Right cardiac atrium (tissue), 5 donors: ENCODE measurements around the gene FRYL. TPM values are rescaled to one million over a fixed set of nuclear protein-coding genes. Genes with fewer than 3 reads are reported as not detected.

ENCODE experiments used
- ATAC-seq, 2 donors: fragments of 200-7000 bp; cut with Tn5 transposase; one replicate each; pipeline versions ENCODE4 v1.8.0 to v1.9.1; 2020; ENCODE audit warnings: moderate library complexity in 2 of 2, mild to moderate bottlenecking in 1 of 2
- DNase-seq, 3 donors: peaks; one replicate each; pipeline ENCODE4 v3.0.0-alpha.2; 2020
- H3K27ac ChIP-seq: one replicate; pipeline ENCODE4 v1.5.1; 2013; ENCODE audit warnings: mild to moderate bottlenecking, low read length, control low read depth, moderate library complexity
- H3K27me3 ChIP-seq: one replicate; pipeline ENCODE4 v1.6.1; 2013; ENCODE audit not compliant: control insufficient read depth, insufficient read depth
- H3K4me1 ChIP-seq: one replicate; pipeline ENCODE4 v1.6.1; 2013; ENCODE audit warnings: low read length; ENCODE audit not compliant: control insufficient read depth, insufficient read depth
- H3K4me3 ChIP-seq: one replicate; pipeline ENCODE4 v1.5.1; 2013; ENCODE audit warnings: low read length, control low read depth
- H3K9me3 ChIP-seq: one replicate; pipeline ENCODE4 v1.6.1; 2013; ENCODE audit warnings: low read length; ENCODE audit not compliant: control insufficient read depth
- WGBS: extraction: QIAGEN DNeasy Blood & Tissue Kit; methylation state at CpG from one replicate; pipeline ENCODE4 v1.1.7; 2013; 5-methylcytosine and 5-hydroxymethylcytosine counted together
- intact Hi-C, 4 donors: fragments of 100-400 bp; cut with DNase I; formaldehyde crosslinking; loops; one replicate each; pipeline versions ENCODE4 v1.11.0 to v1.14.0; 2022 to 2023
- polyA plus RNA-seq: library from polyadenylated mRNA; stranded (reverse); fragments of 200-250 nt; gene quantifications from one replicate; pipeline ENCODE4 v1.2.3, GENCODE V29; 2013
- total RNA-seq, 4 donors: library from RNA; stranded (reverse); fragmentation: NEBNext Ultra II Directional; extraction: Animal tissue kit (Norgen Biotek cat#: 25700); gene quantifications; one replicate each; pipeline ENCODE4 v1.2.1, GENCODE V29; 2021
- donor health status: healthy with polysubstance abuse.
- donor health status: DM: no; HTN: yes; CAD: no.
- donor health status: DM: no; HTN: no; CAD: no.
- donor health status: DM: no; HTN: yes; CAD: no; lungs with severe emphysema.
- donor health status: DM: yes; HTN: yes; CAD: no.

The FRYL gene
- total and polyA plus RNA-seq, 5 donors = 13.5 to 50.7 (median 43.8) TPM

DNA sequence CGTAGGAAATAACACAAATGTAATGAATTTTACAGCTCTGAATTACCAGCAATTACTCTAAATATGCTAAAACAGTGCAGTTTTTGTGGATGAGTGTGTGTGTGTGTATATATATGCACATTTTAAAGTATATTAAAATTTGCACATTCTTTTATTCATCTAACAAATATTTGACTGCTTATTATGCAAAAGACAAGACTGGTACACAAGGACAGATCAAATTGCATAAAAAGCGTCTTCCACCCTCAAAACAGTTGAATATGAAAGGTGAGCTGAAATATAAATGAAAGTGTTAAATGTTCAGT, 276.1 kb downstream of the FRYL start:
- no peaks in the 10 kb centered on the region for H3K9me3 ChIP-seq
- DNase-seq (no peak), ATAC-seq (no peak)
- intact Hi-C loops = no loop called here
- H3K4me3 ChIP-seq = no peak overlapping the region
- no peaks in the 10 kb centered on the region for H3K4me1 ChIP-seq
- no peaks in the 10 kb centered on the region for H3K27me3 ChIP-seq
- no peak overlapping the region for H3K27ac ChIP-seq
- WGBS = 93% methylated on average over 2 of the region's 2 CpGs

DNA sequence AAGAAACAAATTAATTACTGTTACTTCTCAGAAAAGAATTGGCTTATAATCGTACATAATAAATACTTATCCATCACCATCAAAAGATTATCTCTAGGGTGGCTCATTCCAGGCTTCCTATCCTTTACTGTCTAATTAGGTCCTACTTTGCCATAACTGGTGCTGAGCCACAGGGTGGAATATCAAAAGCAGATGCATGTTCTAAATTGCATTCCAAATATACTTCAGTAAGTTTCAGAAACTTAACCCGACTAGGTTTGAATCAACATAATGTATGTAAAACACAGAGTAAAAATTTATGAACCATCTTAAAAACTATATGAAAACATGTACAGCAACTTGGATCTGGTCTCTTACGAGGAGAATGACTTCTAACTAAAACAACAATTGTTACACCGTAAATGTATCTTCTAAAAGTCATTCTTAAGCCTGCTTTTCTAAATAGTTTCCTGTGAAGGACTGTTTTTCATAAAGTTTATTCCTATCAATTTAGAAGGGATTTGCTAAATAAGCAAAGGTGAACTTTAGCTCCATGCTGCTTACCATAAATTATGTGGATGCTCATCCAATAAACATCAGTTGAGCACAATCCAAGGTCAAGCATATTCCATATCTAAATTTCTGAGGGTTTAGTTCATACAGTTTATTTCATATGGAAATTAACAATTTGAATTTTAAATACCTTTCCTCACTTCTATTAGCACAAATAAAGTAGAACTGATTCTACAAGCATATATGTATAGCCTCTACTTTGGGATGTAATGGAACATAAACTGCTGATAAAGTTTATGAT, 276.6 kb downstream of the FRYL start:
- Histone ChIP-seq H3K4me1 (no peaks in the 10 kb centered on the region), H3K27me3 (no peaks in the 10 kb centered on the region), H3K9me3 (no peaks in the 10 kb centered on the region), H3K27ac (no peak overlapping the region), H3K4me3 (no peak overlapping the region)
- DNase-seq = no peak
- WGBS = 63% methylated on average over 4 of the region's 4 CpGs
- no peak for ATAC-seq
- intact Hi-C loops = no loop called here

DNA sequence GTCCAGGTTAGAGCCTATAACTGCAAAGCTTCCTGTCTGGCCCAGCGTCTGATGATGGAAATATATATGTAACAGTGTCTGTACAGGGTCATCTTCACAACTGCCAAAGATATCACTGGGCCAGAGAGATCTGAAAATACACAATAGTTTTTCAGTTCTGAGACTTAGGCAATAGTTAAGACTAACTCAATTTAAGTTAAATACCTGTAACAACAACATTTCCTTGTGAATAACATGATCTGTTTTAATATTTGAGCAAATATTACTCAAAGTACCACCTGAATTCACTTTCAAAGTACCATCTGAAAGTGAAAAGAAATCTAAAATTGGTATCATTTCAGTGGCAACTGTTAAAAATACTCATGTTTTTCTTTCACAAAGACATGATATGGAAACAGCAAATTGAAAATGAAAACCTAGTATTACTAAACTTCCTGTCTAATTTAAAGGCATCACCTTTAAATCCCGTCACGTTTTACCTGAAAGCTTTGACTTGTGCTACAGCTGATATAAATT, 280.5 kb downstream of the FRYL start:
- Histone ChIP-seq H3K4me3 (no peak overlapping the region), H3K27ac (no peak overlapping the region), H3K4me1 (no peaks in the 10 kb centered on the region), H3K27me3 (no peaks in the 10 kb centered on the region), H3K9me3 (no peaks in the 10 kb centered on the region)
- DNase-seq (no peak), ATAC-seq (no peak)
- WGBS = 81% methylated on average over 3 of the region's 3 CpGs
- intact Hi-C loops = no loop called here

DNA sequence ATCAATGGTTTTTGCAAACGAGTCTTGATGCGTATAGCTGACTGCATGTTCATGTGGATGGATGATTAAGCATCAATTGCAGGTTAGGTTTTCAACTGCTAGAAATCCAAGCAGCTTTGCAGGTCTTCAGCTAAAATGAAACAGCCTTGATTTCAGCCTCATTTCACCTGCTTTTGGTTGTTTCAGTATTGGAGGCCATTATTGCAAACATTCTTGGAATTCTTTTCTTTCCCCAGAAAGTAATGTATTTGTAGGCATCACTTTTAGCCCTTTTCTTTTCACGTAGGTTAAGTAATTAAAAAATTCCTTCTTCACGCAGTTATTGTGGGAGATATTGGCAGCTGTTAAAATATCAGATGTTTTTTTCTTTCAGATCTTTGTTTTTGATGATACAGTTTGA, 281.2 kb downstream of the FRYL start:
- WGBS = 95% methylated on average over 4 of the region's 4 CpGs
- DNase-seq (no peak), ATAC-seq (no peak)
- intact Hi-C loops = no loop called here
- Histone ChIP-seq H3K27ac (no peak overlapping the region), H3K4me3 (no peak overlapping the region), H3K4me1 (no peaks in the 10 kb centered on the region), H3K9me3 (no peaks in the 10 kb centered on the region), H3K27me3 (no peaks in the 10 kb centered on the region)

DNA sequence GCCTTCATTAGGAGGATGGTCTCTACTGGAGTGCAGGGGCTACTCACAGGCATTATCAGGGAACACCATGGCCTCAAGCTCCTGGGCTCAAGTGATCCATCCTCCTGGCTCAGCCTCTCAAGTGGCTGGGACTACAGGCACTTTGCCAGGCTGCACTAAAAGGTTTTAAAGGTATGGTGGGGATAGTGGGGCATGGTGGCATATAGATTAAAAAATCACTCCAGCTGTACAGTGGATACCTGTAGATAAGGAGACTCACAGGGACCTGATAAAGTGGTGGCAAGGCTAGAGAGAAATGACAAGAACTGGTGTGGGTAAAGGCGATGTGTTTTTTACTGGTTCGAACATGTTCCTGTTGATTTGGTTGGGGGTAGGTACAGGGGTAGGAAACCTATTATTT, 284.1 kb downstream of the FRYL start:
- ATAC-seq = no peak
- WGBS = 96% methylated on average over 2 of the region's 2 CpGs
- no peak for DNase-seq
- no peaks in the 10 kb centered on the region for H3K9me3 ChIP-seq
- no peak overlapping the region for H3K4me3 ChIP-seq
- no peaks in the 10 kb centered on the region for H3K27me3 ChIP-seq
- H3K27ac ChIP-seq = no peak overlapping the region
- H3K4me1 ChIP-seq = no peaks in the 10 kb centered on the region
- intact Hi-C loops = no loop called here

DNA sequence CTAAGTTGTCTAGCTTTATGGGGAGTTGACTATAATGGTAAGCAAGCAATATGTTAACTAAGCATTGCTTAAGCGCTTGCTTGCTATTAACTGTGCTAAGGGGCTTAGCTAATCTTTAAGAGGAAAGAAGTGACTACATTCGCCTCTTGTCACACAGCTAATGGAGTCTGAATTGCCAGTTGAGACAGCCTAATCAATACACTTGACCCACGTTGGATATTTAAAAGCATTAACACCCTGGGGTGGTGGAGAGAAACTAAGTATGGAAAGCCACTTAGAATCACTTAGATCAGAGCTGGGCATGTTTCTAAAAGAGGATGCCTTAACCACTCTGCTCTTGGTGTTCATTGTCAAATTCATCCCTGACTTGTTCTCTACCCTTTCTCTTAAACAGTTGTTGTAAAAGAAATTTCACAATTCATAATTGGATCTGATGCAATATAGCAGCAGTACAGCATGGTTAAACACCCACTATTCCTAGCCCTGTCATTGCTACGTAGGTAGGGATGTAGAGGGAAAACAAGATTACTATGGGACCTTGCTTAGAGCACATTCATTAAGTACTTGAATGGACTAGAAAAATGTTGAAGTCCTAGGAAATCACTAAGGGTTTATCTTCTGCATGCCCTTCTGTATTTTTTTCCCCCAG, 286.5 kb downstream of the FRYL start:
- no peak for ATAC-seq
- intact Hi-C loops = no loop called here
- Histone ChIP-seq H3K9me3 (no peaks in the 10 kb centered on the region), H3K27me3 (no peaks in the 10 kb centered on the region), H3K27ac (no peak overlapping the region), H3K4me1 (peaks cover 3% of the 10 kb centered on the region), H3K4me3 (no peak overlapping the region)
- DNase-seq = no peak
- WGBS = 74% methylated on average over 4 of the region's 4 CpGs

DNA sequence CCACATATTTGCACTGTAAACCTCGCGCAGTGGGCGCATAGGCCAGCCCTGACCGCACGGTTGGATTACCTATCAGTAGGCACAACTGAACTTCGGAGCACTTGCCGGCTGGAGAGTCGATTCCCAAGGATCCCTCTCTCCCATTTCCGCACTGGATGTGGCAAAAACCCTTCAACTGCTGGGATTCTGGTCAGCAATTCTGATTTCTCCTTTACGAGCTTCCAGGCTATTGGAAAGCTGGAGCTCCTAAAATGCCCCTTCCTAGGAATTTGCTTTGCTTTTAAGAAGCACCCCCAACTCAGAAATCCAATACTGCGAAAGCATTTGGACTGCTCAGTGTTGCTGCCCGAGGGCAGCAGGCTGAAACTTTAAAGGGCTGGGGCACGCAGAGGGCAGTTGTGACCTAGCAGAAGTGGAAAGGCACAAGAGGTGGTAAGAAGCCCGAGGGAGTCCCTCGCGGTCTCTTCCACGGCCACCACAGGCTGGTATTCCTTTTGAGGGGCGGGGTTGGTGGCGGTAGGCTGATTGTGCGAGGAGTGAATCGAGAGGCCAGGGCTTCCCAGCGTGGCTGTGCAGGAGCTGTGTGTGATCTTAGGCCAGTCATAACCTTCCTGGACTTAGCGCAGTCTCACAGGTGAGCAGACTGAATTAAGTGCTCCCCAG, 288.4 kb downstream of the FRYL start:
- Histone ChIP-seq H3K27ac (no peak overlapping the region), H3K4me1 (peaks cover 3% of the 10 kb centered on the region), H3K27me3 (no peaks in the 10 kb centered on the region), H3K4me3 (no peak overlapping the region), H3K9me3 (no peaks in the 10 kb centered on the region)
- WGBS = 65% methylated on average over 23 of the region's 23 CpGs
- intact Hi-C loops = no loop called here
- DNase-seq (peak in 2 of 3 donors; percentile 21 to 50), ATAC-seq (no peak)

DNA sequence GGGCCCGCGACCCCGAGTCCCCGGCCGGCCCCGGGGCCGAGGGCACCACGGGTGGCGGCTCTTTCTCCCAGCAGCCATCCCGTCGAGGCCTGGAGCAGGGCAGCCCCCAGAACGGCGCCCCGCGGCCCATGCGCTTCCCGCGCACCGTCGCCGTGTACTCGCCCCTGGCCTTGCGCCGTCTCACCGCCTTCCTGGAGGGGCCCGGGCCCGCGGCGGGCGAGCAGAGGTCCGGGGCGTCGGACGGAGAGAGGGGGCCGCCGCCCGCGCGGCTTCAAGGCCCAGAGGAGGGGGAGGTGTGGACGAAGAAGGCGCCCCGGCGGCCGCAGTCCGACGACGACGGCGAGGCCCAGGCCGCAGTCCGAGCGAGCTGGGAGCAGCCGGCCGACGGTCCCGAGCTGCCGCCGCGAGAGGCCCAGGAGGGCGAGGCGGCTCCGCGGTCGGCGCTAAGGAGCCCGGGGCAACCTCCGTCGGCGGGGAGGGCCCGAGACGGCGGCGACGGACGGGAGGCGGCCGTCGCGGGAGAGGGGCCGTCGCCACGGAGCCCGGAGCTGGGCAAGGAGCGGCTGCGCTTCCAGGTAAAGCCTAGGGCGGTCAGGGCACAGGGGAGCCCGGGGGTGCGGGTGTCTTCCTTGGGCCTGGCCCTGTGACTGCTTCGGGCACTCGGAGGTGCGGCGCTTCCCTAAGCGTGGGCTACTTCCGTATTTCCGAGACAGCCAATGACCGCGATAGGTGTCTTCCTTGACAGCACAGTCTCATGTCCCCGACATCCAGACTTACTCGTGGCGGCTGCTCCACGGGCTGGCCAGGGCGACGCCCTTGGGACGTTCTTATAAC, 289.2 kb downstream of the FRYL start:
- WGBS = 7% methylated on average over 104 of the region's 104 CpGs
- Histone ChIP-seq H3K9me3 (no peaks in the 10 kb centered on the region), H3K4me3 (peak overlapping the region; percentile 47), H3K4me1 (peaks cover 3% of the 10 kb centered on the region), H3K27me3 (no peaks in the 10 kb centered on the region), H3K27ac (no peak overlapping the region)
- ATAC-seq (peak; percentile 19 to 38), DNase-seq (peak in 1 of 3 donors; percentile 37)
- intact Hi-C loops = no loop called here

DNA sequence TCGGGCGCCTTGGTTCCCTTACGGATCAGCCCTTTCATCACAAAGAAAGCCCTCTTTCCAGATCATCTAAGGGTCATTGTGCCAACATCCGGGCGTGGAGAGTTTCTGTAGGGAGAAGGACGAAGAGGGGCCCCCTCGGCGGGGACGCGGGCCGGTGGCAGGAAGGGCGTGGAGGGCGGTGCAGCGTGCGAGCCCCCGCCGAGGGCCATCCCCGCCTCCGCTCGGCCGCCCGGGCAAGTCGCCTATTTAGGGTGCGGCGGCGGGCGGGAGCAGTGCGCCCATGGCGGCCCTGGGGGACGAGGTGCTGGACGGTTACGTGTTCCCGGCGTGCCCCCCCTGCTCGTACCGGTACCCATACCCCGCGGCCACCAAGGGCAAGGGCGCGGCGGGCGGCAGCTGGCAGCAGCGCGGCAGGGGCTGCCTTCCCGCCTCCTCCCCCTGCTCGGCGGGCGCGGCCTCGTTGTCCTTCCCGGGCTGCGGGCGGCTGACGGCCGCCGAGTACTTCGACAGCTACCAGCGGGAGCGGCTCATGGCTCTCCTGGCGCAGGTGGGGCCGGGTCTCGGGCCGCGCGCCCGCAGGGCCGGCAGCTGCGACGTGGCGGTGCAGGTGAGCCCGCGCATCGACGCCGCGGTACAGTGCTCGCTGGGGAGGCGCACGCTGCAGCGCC, 289.9 kb downstream of the FRYL start, which contains the start of gene ZAR1:
Gene ZAR1 (plus strand): TSS at position 241 of the 668 bp plus-strand sequence. CDS start 40 bp downstream, at position 281.
- Histone ChIP-seq H3K27me3 (no peaks in the 10 kb centered on the region), H3K9me3 (no peaks in the 10 kb centered on the region), H3K27ac (no peak within 1 kb of the TSS), H3K4me3 (peak within 1 kb of the TSS; percentile 47), H3K4me1 (peaks cover 3% of the 10 kb centered on the region)
- DNase-seq (peak in 2 of 3 donors; percentile 38 to 46), ATAC-seq (peak; percentile 52 to 61)
- intact Hi-C loops = no loop called here
- 2% methylated on average over 80 of the region's 80 CpGs for WGBS

DNA sequence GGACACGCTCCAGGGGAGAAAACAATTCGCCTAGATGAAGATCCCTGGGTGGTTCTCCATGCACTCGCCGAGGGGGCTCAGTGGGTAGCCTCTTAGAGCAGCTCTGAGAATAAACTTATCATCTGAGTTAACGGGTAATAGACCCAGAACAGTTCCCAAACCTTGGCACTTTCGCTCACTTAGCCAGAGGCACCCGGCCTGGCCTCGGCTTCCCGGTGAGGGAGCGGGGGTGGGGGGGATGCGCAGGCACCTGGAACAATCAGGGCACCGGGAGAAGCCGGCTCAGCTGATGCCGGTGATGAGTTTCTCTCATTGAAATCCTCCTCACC, 290.4 kb downstream of the FRYL start:
- H3K4me1 ChIP-seq = peaks cover 3% of the 10 kb centered on the region
- H3K4me3 ChIP-seq = peak overlapping the region; percentile 47
- intact Hi-C loops = no loop called here
- no peaks in the 10 kb centered on the region for H3K27me3 ChIP-seq
- no peak overlapping the region for H3K27ac ChIP-seq
- 19% methylated on average over 14 of the region's 14 CpGs for WGBS
- no peaks in the 10 kb centered on the region for H3K9me3 ChIP-seq
- DNase-seq = no peak
- ATAC-seq = peak in 1 of 2 donors; percentile 26
